ENCODE data around the gene AEN.

DNA sequence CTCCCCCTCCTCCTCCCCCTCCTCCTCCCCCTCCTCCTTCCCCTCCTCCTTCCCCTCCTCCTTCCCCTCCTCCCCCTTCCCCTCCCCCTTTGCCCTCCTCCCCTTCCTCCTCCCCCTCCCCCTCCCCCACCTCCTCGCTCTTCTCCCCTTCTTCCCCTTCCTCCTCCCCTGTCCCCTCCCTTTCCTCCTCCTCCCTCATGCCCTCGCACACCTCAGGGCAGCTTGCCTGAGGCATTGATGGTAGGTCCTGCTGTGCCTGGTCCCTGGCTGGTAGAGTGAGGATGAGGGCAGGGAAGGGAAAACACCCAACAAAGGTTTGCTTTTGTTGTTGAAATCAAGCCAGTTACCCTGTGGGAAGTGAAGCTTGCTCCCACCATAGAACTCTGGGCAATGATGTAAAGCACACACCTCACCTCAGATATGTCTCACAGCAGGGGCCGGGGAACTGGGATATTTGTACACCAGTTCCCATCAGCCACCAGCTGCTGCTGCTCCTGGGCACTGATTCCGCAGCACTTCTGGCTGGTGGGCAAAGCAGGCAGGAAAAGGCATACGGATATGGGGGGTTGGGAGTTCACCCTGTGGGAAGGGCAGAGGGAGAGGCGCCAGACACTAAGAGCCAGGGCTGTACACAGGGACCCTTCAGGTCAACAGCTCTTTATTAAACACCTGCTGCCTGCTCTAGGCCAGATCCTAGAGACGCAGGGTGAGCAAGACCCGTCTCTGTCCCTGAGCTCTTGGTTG lies 31.5 kb downstream of the AEN start:
- TF ChIP-seq, protein P1, sequence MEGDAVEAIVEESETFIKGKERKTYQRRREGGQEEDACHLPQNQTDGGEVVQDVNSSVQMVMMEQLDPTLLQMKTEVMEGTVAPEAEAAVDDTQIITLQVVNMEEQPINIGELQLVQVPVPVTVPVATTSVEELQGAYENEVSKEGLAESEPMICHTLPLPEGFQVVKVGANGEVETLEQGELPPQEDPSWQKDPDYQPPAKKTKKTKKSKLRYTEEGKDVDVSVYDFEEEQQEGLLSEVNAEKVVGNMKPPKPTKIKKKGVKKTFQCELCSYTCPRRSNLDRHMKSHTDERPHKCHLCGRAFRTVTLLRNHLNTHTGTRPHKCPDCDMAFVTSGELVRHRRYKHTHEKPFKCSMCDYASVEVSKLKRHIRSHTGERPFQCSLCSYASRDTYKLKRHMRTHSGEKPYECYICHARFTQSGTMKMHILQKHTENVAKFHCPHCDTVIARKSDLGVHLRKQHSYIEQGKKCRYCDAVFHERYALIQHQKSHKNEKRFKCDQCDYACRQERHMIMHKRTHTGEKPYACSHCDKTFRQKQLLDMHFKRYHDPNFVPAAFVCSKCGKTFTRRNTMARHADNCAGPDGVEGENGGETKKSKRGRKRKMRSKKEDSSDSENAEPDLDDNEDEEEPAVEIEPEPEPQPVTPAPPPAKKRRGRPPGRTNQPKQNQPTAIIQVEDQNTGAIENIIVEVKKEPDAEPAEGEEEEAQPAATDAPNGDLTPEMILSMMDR (IDR thresholded peaks at IDR 0.05): no peak
- no peak for TF ChIP-seq POLR2A (IDR thresholded peaks at IDR 0.05)

Data from testis (tissue), 2 donors.